HAP-1 (cell line): Measurements from ENCODE around the gene LRP6.

Experiments
- DNase-seq, 2 experiments: peaks; one replicate each; pipeline ENCODE4 v3.0.0-alpha.2; 2016 to 2020; ENCODE audit warnings: low spot score in 2 of 2
- H3K27me3 ChIP-seq: fragments of 250-450 bp; sonication (Bioruptor Pico); 2 replicates; pipeline ENCODE4 v1.5.1; 2020; ENCODE audit warnings: low read depth, mild to moderate bottlenecking, moderate library complexity
- H3K36me3 ChIP-seq: fragments of 250-450 bp; sonication (Bioruptor Pico); replicated peaks from 2 replicates; pipeline ENCODE4 v1.5.1; 2020; ENCODE audit warnings: mild to moderate bottlenecking
- H3K4me1 ChIP-seq: fragments of 250-450 bp; sonication (Bioruptor Pico); 2 replicates; pipeline ENCODE4 v1.5.1; 2020; ENCODE audit warnings: mild to moderate bottlenecking
- H3K4me3 ChIP-seq: fragments of 250-450 bp; sonication (Bioruptor Pico); 2 replicates; pipeline ENCODE4 v1.5.1; 2020; ENCODE audit warnings: mild to moderate bottlenecking, moderate library complexity
- H3K9me3 ChIP-seq: fragments of 250-450 bp; sonication (Bioruptor Pico); 2 replicates; pipeline ENCODE4 v1.5.1; 2020; ENCODE audit warnings: mild to moderate bottlenecking, moderate library complexity
- in situ Hi-C: fragments of 300-500 bp; cut with MboI; formaldehyde crosslinking; loops from 3 replicates; pipeline ENCODE4 v1.14.3; 2020; ENCODE audit warnings: low sequenced_read_pairs, inconsistent platforms, mixed read lengths

LRP6 gene

GRCh38 chr12:12216349-12217017 lies 50.4 kb downstream of the LRP6 start:
- no peaks in the 10 kb centered on the region for H3K9me3 ChIP-seq
- no peaks in the 10 kb centered on the region for H3K36me3 ChIP-seq
- no peak overlapping the region for H3K4me3 ChIP-seq
- in situ Hi-C loops: no loop called here
- H3K27me3 ChIP-seq: no peaks in the 10 kb centered on the region
- peaks cover 48% of the 10 kb centered on the region for H3K4me1 ChIP-seq
- DNase-seq: no peak

GRCh38 chr12:12214635-12215131 lies 52.2 kb downstream of the LRP6 start:
- Histone ChIP-seq H3K27me3 (no peaks in the 10 kb centered on the region), H3K4me3 (no peak overlapping the region), H3K36me3 (0 out of 2 replicates have a peak, but pooled peaks cover 3% of the 10 kb centered on the region), H3K4me1 (peaks cover 51% of the 10 kb centered on the region), H3K9me3 (no peaks in the 10 kb centered on the region)
- DNase-seq: no peak
- in situ Hi-C loops: no loop called here

GRCh38 chr12:12214201-12214600 lies 52.6 kb downstream of the LRP6 start:
- Histone ChIP-seq H3K9me3 (no peaks in the 10 kb centered on the region), H3K27me3 (no peaks in the 10 kb centered on the region), H3K4me3 (no peak overlapping the region), H3K36me3 (0 out of 2 replicates have a peak, but pooled peaks cover 3% of the 10 kb centered on the region), H3K4me1 (peaks cover 56% of the 10 kb centered on the region)
- in situ Hi-C loops: no loop called here
- DNase-seq: no peak

- peaks cover 63% of the 10 kb centered on the region for H3K4me1 ChIP-seq
- no peaks in the 10 kb centered on the region for H3K9me3 ChIP-seq
- 0 out of 2 replicates have a peak, but pooled peaks cover 3% of the 10 kb centered on the region for H3K36me3 ChIP-seq
- H3K4me3 ChIP-seq: no peak overlapping the region
- DNase-seq: no peak
- in situ Hi-C loops: no loop called here
- H3K27me3 ChIP-seq: no peaks in the 10 kb centered on the region
Observed at GRCh38 chr12:12212769-12213168, 54.1 kb downstream of the LRP6 start.

GRCh38 chr12:12210983-12211382 lies 55.9 kb downstream of the LRP6 start:
- H3K36me3 ChIP-seq: 0 out of 2 replicates have a peak, but pooled peaks cover 3% of the 10 kb centered on the region
- peaks cover 56% of the 10 kb centered on the region for H3K4me1 ChIP-seq
- no peaks in the 10 kb centered on the region for H3K27me3 ChIP-seq
- in situ Hi-C loops: no loop called here
- no peak overlapping the region for H3K4me3 ChIP-seq
- H3K9me3 ChIP-seq: no peaks in the 10 kb centered on the region
- DNase-seq: no peak

GRCh38 chr12:12210416-12210815 lies 56.4 kb downstream of the LRP6 start:
- H3K27me3 ChIP-seq: no peaks in the 10 kb centered on the region
- no peak for DNase-seq
- no peaks in the 10 kb centered on the region for H3K9me3 ChIP-seq
- in situ Hi-C loops: no loop called here
- H3K4me1 ChIP-seq: peaks cover 53% of the 10 kb centered on the region
- H3K36me3 ChIP-seq: 0 out of 2 replicates have a peak, but pooled peaks cover 7% of the 10 kb centered on the region
- no peak overlapping the region for H3K4me3 ChIP-seq

GRCh38 chr12:12209675-12210074 lies 57.2 kb downstream of the LRP6 start:
- Histone ChIP-seq H3K27me3 (no peaks in the 10 kb centered on the region), H3K9me3 (no peaks in the 10 kb centered on the region), H3K4me1 (peaks cover 45% of the 10 kb centered on the region), H3K4me3 (no peak overlapping the region), H3K36me3 (0 out of 2 replicates have a peak, but pooled peaks cover 7% of the 10 kb centered on the region)
- in situ Hi-C loops: no loop called here
- DNase-seq: no peak

- Histone ChIP-seq H3K36me3 (0 out of 2 replicates have a peak, but pooled peaks cover 7% of the 10 kb centered on the region), H3K27me3 (no peaks in the 10 kb centered on the region), H3K9me3 (no peaks in the 10 kb centered on the region), H3K4me1 (peaks cover 39% of the 10 kb centered on the region), H3K4me3 (no peak overlapping the region)
- DNase-seq: peak in 1 of 2 experiments; percentile 67
- in situ Hi-C loops: no loop called here
Observed at GRCh38 chr12:12209043-12209442, 57.8 kb downstream of the LRP6 start.

GRCh38 chr12:12207746-12208145 lies 59.1 kb downstream of the LRP6 start:
- in situ Hi-C loops: no loop called here
- H3K36me3 ChIP-seq: peaks cover 19% of the 10 kb centered on the region
- H3K4me3 ChIP-seq: no peak overlapping the region
- peak; percentile 26 to 45 for DNase-seq
- H3K4me1 ChIP-seq: peaks cover 37% of the 10 kb centered on the region
- no peaks in the 10 kb centered on the region for H3K27me3 ChIP-seq
- H3K9me3 ChIP-seq: no peaks in the 10 kb centered on the region

GRCh38 chr12:12206776-12207388 lies 60.0 kb downstream of the LRP6 start:
- in situ Hi-C loops: no loop called here
- peaks cover 37% of the 10 kb centered on the region for H3K4me1 ChIP-seq

GRCh38 chr12:12202747-12203146 lies 64.1 kb downstream of the LRP6 start:
- Histone ChIP-seq H3K27me3 (no peaks in the 10 kb centered on the region), H3K9me3 (no peaks in the 10 kb centered on the region), H3K36me3 (peaks cover 40% of the 10 kb centered on the region), H3K4me1 (peaks cover 9% of the 10 kb centered on the region), H3K4me3 (no peak overlapping the region)
- in situ Hi-C loops: no loop called here
- DNase-seq: no peak

More at GRCh38 chr12:12206776-12207388, 60.0 kb downstream of the LRP6 start:
- Histone ChIP-seq H3K27me3 (no peaks in the 10 kb centered on the region), H3K36me3 (peaks cover 25% of the 10 kb centered on the region), H3K9me3 (no peaks in the 10 kb centered on the region), H3K4me3 (no peak overlapping the region)
- no peak for DNase-seq

GRCh38 chr12:12202105-12202504 lies 64.7 kb downstream of the LRP6 start:
- H3K9me3 ChIP-seq: no peaks in the 10 kb centered on the region
- H3K36me3 ChIP-seq: peaks cover 47% of the 10 kb centered on the region
- H3K27me3 ChIP-seq: no peaks in the 10 kb centered on the region
- no peak for DNase-seq
- H3K4me1 ChIP-seq: peaks cover 3% of the 10 kb centered on the region; the same call in 1 of the 2 replicates
- H3K4me3 ChIP-seq: no peak overlapping the region
- in situ Hi-C loops: no loop called here

GRCh38 chr12:12201274-12201758 lies 65.5 kb downstream of the LRP6 start:
- H3K4me1 ChIP-seq: peaks cover 3% of the 10 kb centered on the region; the same call in 1 of the 2 replicates
- H3K36me3 ChIP-seq: peaks cover 53% of the 10 kb centered on the region
- H3K4me3 ChIP-seq: no peak overlapping the region
- in situ Hi-C loops: no loop called here
- DNase-seq: no peak
- no peaks in the 10 kb centered on the region for H3K9me3 ChIP-seq
- no peaks in the 10 kb centered on the region for H3K27me3 ChIP-seq

GRCh38 chr12:12200363-12200762 lies 66.5 kb downstream of the LRP6 start:
- Histone ChIP-seq H3K9me3 (no peaks in the 10 kb centered on the region), H3K4me1 (peaks cover 3% of the 10 kb centered on the region), H3K4me3 (no peak overlapping the region), H3K27me3 (no peaks in the 10 kb centered on the region), H3K36me3 (peaks cover 59% of the 10 kb centered on the region)
- in situ Hi-C loops: no loop called here
- DNase-seq: no peak
